ENCODE measurements around the gene APMAP.
A peak's percentile ranks its signal among the peaks of the same experiment; 100 is the strongest.

Gene APMAP

DNA sequence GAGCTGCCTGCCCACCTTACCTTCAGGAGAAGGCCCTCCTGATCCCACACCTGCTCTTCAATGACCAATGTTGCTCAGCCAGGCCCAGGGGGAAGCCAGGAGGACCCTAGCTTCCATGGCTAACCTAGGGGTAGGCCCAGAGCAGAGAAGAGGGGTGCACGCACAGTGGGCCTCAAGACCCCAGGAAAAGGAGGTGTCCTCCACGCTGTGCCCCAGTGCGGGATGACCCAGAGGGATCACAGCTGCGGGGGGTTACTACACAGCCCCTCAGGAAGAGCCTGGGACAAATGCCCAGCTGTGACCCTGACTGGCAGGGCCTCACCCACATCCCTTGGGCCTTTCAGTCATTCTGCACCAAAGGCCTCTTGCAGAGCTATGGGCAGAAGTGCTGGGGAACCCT, 31.6 kb upstream of the APMAP start:
- DNase-seq (ENCODE audit: low spot score): no peak

DNA sequence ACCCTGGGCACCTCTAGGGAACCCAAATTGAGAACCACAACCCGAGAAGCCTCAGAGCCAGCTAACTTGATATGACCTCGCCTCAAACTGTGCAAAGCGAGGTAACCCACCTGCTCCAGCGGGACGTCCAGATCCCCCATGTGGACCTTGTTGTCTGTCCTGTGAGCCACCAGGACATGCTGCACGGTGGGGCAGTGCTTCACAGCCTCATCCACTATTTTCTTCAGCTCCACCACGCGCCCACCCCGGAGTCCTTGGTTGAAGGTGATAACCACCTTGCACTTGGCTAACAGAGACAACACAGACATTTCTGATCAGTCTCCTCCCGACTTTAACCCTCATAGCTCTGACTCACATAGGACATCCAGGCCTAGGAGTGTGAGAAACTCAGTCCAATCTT, 30.8 kb upstream of the APMAP start:
- no peak for DNase-seq (ENCODE audit: low spot score)

DNA sequence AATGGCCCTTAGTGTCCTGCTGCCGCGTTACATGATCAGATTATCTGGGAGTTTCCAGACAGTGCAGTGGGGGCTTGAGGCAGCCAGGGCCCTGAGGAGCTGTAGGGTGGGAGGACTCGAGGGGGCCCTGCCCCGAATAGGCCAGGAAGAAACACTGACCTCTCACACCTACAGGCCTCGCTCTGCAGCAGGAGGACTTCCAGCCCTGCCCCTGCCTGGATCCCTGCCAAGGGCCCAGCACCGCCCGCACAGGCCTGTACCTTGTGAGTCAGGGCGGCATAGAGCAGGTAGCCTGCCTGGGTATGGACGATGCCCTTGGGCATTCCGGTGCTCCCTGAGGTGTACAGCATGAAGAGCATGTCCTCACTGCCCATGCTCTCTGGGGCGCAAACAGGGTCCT, 30.1 kb upstream of the APMAP start:
- DNase-seq (ENCODE audit: low spot score): no peak

DNA sequence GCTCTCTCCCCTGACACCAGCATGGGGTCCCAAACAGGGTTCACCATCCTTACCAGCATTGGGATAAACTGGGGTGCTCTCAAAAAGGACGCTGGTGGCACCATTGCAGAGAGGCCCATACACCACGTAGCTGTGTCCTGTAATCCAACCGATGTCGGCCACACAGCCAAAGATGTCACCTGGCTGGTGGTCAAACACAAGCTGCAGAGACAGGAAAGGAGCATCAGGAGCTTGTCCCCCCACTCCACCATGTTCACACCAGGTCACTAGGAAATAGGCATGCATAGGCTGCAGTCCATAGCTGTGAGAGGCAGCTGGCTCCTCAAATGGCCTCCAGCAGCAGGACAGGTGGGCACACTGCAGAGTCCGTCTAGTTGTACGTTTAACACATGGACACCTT, 28.8 kb upstream of the APMAP start:
- no peak for DNase-seq (ENCODE audit: low spot score)

DNA sequence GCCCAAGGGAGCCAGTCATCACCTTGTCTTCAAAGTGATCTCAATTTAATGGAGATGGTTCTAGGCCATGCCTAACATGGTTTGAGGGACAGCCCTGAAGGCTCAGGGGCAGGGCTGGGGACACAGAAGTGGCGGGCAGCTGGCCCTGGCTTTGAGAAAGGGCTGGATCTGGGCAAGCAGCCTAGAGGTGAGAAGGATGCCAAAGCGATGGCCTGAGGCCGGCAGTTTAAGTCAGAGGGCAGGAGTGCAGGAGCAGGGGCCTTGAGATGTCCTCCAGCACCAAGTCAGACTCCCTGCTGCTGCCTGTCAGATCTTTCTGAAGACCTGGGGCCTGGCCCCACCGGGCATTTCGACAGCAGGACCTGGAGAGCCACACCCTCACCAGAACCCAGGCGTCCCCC, 28.4 kb upstream of the APMAP start:
- no peak for DNase-seq (ENCODE audit: low spot score)

DNA sequence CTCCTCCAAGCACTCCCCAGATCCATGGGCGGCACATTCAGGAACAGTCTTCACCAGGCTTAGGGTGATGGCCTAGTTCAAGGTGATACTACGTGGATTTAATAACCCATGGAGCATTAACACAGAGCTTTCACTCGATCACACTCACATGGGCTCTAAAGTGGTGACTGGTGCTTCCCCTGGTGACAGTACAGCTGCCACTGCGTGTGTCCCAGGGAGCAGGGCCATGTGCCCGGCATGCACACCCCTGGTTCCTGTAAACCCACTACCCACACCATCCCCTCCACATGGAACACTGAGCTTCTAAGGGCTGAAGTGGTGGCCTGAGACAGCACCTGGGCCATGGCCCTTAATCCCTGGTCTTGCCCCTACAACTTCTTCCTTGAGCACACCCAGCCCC, 27.8 kb upstream of the APMAP start:
- no peak for DNase-seq (ENCODE audit: low spot score)

DNA sequence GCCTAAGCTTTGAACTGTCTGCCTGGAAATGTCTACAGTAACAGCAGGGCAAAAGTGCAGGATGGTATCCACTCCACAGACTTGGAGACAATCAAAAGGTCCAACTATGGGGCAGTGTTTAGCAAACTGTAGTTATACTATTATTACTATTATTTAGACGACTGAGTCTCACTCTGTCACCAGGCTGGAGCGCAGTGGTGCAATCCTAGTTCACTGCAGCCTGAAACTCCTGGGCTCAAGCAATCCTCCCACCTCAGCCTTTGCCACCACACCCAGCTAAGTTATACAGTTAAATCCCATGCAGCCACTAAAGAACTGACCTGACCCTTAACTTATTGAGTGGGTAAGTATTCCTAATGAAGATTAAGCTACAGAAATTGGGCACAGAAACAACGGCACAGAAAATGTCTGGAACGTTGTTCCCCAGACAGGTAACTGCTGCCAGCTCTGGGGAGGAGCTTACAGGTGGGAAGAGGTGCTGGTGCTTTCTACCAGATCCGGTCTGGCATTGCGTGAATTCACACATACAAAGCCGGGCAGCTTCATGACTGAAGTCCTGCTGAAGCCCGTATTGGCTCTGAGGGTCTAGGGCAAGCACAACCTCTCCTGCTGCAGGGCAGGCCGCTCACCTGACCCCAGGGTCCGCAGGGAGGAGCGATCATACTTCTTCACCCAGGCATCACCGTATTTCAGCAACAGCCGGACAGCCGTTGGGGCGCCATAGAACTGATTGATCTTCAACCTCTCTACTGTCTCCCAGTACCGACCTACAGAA, 27.0 kb upstream of the APMAP start:
- DNase-seq (ENCODE audit: low spot score): no peak

DNA sequence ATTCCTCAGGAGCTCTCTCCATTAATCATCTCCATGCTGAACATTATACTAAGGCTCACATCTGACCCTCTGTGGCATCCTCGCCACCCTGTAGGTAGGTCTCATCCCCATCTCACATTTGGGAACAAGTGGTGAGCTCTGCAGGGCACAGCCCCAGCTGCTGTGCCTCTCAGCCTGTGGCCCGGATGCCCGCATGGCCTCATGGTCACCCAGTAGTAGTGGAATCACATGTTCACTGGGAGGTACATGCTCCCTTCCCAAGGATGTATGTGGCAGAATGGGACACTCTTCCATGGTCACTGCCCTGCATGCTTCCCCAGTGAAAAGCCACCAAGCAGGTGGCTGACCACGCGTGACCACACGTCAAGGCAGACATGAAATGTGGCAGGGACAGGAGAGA, 26.3 kb upstream of the APMAP start:
- no peak for DNase-seq (ENCODE audit: low spot score)

DNA sequence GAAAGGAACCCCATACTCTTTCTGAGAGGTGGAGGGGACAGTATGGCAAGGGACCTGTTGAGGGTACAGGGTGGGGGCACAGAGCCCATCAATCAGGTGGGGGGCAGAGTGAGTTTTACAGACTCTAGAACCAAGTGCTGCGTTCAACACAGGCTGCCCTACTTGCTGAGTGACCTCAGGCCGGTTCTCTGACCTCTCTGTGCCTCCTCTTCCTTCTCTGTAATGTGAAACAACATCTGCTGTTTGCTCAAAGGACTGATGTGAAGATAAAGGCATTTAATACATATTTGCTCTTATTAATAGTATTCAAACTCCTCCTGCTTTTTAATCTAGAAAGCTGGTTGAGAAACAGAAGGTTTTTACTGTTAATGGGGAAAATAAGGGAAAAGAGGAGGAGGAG, 25.9 kb upstream of the APMAP start:
- DNase-seq (ENCODE audit: low spot score): no peak

DNA sequence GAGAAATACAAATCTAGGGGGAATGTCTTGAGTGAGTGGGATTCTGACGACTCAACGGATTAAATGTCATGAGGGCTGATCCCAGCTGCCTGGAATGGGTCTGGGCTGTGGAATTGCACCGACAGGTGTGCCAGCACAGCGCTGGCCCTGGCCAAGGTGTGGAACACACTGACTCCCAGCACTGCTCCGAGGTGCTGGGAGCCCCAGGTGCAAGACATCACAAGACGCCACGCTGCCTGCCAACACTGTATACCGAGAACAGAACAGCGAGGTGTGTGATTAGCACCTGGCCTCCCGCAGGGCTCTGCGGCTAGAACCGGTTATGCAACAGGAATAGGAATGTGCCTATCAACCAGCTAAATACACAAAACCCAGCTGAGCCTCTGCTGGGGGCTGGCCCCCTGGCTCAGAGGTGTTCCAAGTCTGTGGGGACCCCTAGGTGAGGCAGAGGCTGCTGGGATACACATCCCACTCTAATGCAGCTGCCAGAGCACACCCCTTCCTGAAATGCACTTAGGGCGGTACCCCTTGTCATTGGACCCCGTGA, 24.8 kb upstream of the APMAP start:
- no peak for DNase-seq (ENCODE audit: low spot score)

DNA sequence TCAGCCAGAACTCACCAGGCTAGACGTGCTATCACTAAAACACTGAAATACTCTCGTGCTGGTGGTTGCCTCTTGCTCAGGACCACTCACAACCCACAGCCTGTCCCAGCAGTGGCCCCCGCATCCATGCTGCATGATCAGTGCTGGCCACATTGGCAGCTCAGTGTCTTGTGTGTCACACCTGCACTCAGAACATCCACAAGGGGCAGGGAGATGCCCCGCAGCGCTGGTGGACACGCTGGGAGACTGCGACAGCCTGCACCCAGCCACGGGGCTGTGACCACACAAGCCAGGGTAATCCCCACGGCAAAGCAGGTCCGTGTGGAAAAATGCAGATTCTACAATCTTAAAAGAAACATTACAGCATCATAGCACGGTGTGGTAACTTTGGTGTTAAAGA, 23.9 kb upstream of the APMAP start:
- no peak for DNase-seq (ENCODE audit: low spot score)

DNA sequence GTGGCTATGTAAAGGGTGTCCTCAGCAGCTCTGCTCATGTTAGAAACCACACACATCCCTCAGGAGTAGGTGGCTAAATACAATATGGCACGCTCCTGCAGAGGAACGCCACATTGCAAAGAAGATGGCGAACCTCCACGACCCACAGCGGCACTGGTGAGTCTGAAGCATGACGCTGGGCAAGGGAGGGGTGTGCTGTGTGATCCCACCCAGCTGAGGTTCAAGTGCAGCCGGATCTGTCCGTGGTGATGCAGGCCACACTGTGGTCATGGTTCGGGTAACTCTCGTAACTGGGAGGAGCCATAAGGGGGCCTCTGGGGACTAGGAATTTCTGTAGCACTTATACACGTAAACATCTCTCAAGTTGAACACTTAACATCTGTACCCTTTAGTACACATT, 23.4 kb upstream of the APMAP start:
- DNase-seq (ENCODE audit: low spot score): no peak

DNA sequence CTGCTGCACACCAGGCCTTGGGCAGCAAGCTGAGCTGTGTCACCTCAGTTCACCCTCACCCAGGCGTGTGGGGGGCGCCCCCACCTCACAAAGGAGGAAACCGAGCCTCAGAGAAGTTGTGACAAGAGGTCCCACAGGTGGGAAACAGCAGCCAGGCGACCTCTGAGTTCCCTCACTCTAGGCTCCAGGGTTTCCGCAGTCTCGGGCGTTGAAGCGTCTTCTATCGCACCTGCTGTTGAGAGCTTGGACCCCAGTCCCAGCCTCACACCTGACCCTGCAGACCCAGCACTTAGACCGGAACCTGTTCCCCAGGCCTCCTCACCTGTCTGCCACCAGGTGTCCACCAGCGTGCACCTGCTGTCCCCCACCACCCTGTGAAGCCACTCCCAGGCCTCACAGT, 22.3 kb upstream of the APMAP start:
- DNase-seq (ENCODE audit: low spot score): peak; percentile 41

DNA sequence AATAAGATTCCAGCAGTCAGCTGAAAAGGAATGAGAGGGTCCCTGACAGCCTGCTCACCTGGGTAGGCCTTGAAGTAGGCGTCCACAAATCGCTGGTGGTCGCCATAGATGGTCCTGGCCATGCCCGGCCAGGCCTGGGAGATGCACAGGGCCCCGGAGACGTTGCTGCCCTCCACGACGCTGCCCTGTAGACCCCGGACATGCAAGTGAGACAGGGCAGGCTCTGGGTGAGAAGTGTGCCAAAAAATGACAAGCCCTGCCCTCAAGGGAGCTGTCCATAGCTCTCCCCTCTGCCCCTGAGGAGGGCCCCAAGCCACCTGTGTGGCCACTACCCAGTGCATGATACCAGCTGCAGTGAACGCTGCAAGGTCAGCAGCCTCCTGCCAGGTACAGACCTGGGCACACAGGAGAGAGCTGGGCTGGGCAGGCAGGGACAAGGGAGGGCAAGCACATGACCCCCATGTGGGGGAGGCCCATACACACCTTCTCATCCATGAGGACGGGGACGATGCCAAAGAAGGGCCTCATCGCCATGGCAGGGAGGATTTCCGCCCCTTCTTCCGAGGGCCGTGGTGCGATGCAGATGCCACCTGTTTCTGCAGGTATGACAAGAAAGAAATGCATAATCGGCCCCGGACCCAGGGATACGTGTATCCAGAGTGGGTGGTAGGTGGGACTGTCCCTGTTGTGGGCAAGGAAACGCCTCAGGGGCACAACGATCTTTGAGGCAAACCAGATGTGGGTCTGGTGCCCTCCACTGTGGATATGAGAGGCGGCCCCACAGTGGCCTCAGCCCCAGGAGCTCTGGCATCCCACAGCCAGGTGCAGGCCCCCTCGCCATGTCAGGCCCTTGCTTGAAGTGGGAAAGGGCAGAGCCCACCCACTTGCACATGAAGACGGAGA, 21.2 kb upstream of the APMAP start:
- DNase-seq (ENCODE audit: low spot score): peak; percentile 54

DNA sequence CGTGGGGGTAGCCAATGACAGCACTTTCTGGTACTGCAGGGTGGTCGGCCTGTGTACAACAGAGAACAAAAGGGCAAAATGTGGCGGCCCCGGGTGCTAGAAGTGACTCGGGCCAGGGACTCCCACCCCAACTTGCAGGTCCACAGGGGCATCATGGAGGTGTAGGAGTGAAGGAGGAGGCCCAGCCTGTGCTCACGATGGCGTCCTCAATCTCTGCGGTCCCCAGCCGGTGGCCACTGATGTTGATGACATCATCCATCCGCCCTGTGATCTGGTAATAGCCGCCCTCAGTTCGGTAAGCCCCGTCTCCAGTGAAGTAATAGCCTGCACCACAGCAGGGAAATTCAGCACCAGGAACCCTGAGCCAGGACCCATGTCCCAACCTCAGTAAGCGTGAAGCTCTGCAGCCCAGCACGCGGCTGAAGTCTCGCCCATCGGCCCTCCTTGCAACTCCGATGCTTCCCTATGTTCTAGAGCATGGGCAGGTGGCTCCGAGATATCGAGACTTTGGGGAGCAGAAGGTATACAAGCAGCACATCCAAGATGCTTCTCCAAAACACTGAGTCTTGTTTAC, 20.2 kb upstream of the APMAP start:
- DNase-seq (ENCODE audit: low spot score): peak; percentile 26

DNA sequence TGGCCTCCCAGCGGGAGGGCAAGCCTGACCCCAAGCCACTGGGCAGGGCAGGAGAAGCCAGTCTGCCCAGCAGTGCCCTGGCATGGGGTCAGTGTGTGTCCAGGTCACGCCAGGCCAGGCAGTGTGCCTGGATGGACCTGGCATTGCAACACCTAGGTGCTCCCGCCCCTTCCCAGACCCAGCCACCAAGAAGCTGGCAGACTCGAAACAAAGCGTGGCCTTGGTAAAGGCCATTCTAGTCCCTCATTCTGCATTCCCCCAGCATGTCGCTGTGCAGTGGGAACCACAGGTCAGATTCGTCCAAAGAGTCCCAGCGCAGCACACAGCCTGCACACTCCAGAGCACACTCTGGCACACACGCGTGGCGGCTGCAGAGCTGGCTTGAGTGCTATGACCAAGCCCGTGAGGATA, 19.3 kb upstream of the APMAP start:
- DNase-seq (ENCODE audit: low spot score): peak; percentile 60

DNA sequence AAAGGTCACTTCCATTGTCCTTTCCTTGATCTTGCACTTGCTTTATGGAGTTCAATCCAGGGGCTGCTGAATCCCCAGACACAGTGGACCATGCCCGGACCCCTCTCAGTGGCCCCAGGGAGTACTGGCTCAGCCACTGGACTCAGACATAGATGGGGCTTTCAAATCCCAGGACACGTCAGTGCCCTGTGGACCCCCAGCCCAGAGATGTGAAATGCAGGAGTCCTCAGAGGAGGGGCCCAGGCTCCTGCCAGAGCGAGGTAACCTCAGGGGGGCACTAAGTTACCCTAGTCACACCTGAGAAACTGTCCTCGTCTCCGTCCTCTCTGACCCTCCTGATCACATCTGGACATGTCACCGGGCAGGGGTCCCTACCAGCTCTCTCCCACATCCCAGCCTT, 18.7 kb upstream of the APMAP start:
- DNase-seq (ENCODE audit: low spot score): no peak

DNA sequence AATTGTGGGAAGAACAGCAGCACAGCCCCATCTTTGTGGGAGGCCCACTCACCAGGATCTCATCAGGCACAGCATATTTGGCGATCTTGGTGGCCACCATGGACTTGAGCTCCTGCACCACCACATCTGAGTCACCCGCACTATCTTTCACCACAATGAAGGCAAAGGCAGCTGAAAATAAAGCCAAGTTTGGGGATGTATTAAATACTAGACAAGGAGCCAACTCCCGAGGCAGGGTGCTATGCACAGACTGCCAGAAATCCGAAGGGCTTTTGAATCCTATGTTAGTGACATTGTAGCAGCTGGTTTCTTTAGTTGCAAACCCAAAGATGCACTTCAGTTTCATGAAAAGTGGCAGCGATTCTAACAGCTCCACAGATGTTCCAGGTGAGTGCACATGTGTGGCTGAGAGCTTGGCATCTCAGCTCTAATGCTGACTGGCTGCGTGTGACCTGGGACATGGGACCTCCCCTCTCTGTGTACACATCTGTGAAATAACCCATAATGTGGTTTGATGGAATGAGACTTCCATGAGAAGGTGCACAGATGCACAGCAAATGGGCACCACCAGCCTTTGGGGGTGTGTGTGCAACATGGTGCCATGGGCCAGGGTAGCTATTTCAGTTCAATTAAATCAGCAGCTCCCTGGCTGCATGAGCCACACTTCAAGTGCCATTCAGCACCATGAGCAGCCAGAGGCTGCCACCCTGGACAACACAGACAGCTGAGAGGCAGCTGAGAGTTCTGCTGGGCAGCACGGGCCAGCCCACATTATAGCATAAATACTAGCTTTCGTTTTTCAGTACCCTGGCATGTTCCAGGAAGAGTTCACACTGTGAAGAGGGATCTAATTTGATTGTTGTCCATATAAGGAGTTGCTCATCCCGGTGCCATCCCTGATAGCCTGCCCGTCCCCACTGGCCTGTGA, 16.9 kb upstream of the APMAP start:
- DNase-seq (ENCODE audit: low spot score): peak; percentile 22

DNA sequence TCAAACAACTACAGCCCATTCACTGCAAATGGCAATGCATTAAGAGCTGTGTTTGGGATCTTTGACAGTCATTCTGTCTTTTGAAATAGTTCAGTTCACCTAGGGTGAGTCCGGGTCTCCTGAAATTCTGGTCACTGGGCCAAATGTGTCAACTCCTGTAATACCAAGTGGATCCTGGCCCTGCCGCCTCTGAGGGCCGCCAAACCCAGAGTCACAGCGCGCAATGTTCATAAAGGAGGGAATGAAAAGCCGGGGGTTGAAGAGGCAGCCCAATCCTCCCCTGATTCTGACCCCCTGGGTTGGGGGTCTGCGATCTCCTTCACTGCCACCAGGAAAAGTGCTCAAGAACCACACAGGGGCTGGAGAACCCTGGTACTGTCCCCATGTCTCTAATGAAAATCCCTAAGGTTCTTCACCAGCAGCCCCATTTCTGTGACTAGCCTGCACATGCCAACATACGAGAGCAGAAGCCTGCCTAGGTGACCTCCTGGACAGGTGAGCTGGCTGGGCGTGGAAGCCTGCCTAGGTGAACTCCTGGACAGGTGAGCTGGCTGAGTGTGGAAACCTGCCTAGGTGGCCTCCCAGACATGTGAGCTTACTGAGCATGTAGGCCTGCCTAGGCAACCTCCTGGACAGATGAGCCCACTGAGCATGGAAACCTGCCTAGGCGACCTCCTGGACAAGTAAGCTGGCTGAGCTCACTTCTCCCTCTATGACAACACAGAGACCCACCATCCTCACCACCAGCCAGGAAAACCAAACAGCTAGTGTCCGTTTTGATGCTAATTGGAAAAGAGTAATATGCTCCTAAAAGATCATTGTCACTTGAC, 16.1 kb upstream of the APMAP start:
- DNase-seq (ENCODE audit: low spot score): peak; percentile 31

DNA sequence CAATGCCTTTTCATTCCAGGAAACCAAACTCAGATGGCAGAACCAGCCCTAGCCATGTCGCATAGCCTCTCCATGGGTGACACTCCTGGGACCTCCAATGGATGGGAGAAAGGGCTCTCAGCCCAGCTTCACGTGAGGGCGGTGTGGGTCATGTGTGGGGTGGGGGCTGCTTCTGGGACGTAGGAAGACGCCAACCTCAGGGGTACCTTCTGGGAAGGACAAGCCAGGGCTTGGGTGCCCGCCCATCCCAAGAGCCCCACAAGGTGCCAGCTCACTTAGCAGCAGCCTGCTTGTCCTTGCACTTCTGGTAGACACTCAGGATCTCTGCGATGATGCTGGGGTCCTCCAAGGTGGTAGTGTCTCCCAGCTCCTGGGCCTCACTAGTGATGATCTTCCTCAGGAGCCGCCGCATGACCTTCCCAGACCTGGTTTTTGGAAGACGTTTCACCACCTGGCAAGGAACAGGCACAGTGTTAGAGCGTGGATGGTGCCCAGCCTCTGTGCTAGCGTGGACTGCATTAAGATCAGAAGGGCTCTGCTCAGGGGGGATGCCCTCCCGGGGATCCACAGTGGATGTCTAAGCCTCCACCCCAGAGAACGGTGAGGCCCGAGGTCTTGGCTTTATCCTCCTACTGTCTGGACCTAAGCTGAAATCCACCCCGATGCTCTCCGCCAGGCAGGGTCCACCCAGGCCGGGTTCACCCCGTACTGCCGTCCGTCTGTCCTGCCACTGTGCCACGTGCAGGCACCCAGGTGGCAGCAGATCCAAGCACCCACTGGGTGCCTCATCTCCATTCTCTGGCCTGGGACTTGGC, 15.1 kb upstream of the APMAP start:
- peak; percentile 57 for DNase-seq (ENCODE audit: low spot score)
